Measurements from ENCODE around the gene CERS6. TPM values are rescaled to one million over a fixed set of nuclear protein-coding genes. Genes with fewer than 3 reads are reported as not detected.

The CERS6 gene
- total RNA-seq, 1 experiment from 2014 or later = 30.3 TPM

DNA sequence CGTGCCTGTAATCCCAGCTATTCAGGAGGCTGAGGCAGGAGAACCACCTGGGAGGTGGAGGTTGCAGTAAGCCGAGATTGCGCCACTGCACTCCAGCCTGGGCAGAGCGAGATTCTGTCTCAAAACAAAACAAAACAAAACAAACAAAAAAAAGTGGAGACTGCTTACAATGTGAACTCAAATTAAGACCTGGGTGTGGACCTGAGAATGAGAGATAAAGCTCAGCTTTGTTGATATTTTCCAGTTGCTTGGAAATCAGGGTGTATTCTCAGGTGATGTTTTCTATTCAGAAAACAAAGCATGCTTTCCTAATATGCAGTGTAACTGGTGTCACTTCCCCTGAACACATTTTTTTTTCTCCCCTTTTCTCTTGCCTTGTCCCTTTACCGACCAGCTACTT, 5.3 kb upstream of the CERS6 start:
- intact Hi-C loops (cut with micrococcal nuclease; ENCODE audit: unreplicated experiment) (loop anchor here (10.0 kb wide), 1 partner anchor 304 kb away; no protein-coding TSS in a partner anchor), in situ Hi-C loops (cut with HindIII; ENCODE audit: low pct_unique_long_range_greater_than_20kb, low sequenced_read_pairs) (no loop called here)
- no peak for DNase-seq (ENCODE audit: low read depth, low spot score)

DNA sequence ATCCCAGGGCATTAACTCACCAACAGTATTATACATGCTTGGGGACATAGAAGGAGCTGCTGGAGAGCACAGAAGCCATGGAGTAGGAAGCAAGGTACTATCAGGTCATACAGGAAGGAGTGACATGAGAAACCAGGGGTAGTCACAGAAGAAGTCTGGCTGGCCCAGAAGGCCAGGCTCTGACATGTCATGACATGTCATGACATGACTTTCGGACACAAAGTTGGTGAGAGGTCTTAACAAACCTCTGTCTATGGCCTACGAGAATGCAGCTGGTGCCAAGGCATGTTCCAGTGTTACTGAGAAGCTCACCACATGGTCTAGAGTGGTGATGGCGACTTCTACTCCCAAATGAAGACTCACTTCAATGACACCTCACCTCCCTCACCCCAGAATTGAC, 3.3 kb upstream of the CERS6 start:
- BruUV-seq (replicated peaks) = no TSS peak
- Histone ChIP-seq H3K36me3 (ENCODE audit: control insufficient read depth, insufficient read depth, low read length) (no peaks in the 10 kb centered on the region; the same call in 1 of the 2 replicates), H3K4me1 (ENCODE audit: control insufficient read depth, insufficient read depth, low read length) (peaks cover 9% of the 10 kb centered on the region), H3K27ac (ENCODE audit: low read length) (no peak overlapping the region), H3K4me3 (ENCODE audit: low read depth in 2 of 2, low read length in 2 of 2) (no peak overlapping the region), H3K27me3 (ENCODE audit: control insufficient read depth, insufficient read depth, low read length) (no peaks in the 10 kb centered on the region), H3K9me3 (ENCODE audit: control insufficient read depth, insufficient read depth, low read depth, low read length) (no peaks in the 10 kb centered on the region)
- ATAC-seq (no peak), DNase-seq (ENCODE audit: low read depth, low spot score) (no peak)
- ChIA-PET CTCF (no interaction called here), POLR2A (no interaction called here)
- in situ Hi-C loops (cut with HindIII; ENCODE audit: low pct_unique_long_range_greater_than_20kb, low sequenced_read_pairs) (no loop called here), intact Hi-C loops (cut with micrococcal nuclease; ENCODE audit: unreplicated experiment) (loop anchor here (10.0 kb wide), 1 partner anchor 302 kb away; no protein-coding TSS in a partner anchor)
- TF ChIP-seq TCF7L2 (IDR thresholded peaks at IDR 0.05; ENCODE audit: low read depth, low read length) = no peak
- TF ChIP-seq, protein P1, sequence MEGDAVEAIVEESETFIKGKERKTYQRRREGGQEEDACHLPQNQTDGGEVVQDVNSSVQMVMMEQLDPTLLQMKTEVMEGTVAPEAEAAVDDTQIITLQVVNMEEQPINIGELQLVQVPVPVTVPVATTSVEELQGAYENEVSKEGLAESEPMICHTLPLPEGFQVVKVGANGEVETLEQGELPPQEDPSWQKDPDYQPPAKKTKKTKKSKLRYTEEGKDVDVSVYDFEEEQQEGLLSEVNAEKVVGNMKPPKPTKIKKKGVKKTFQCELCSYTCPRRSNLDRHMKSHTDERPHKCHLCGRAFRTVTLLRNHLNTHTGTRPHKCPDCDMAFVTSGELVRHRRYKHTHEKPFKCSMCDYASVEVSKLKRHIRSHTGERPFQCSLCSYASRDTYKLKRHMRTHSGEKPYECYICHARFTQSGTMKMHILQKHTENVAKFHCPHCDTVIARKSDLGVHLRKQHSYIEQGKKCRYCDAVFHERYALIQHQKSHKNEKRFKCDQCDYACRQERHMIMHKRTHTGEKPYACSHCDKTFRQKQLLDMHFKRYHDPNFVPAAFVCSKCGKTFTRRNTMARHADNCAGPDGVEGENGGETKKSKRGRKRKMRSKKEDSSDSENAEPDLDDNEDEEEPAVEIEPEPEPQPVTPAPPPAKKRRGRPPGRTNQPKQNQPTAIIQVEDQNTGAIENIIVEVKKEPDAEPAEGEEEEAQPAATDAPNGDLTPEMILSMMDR (IDR thresholded peaks at IDR 0.05) = no peak
- TF ChIP-seq, protein P2, sequence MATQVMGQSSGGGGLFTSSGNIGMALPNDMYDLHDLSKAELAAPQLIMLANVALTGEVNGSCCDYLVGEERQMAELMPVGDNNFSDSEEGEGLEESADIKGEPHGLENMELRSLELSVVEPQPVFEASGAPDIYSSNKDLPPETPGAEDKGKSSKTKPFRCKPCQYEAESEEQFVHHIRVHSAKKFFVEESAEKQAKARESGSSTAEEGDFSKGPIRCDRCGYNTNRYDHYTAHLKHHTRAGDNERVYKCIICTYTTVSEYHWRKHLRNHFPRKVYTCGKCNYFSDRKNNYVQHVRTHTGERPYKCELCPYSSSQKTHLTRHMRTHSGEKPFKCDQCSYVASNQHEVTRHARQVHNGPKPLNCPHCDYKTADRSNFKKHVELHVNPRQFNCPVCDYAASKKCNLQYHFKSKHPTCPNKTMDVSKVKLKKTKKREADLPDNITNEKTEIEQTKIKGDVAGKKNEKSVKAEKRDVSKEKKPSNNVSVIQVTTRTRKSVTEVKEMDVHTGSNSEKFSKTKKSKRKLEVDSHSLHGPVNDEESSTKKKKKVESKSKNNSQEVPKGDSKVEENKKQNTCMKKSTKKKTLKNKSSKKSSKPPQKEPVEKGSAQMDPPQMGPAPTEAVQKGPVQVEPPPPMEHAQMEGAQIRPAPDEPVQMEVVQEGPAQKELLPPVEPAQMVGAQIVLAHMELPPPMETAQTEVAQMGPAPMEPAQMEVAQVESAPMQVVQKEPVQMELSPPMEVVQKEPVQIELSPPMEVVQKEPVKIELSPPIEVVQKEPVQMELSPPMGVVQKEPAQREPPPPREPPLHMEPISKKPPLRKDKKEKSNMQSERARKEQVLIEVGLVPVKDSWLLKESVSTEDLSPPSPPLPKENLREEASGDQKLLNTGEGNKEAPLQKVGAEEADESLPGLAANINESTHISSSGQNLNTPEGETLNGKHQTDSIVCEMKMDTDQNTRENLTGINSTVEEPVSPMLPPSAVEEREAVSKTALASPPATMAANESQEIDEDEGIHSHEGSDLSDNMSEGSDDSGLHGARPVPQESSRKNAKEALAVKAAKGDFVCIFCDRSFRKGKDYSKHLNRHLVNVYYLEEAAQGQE (IDR thresholded peaks at IDR 0.05; ENCODE audit: insufficient read depth in 1 of 2, low read depth in 2 of 2, low read length in 1 of 2) = no peak
- no peak for TF ChIP-seq SIN3A (IDR thresholded peaks at IDR 0.05; ENCODE audit: borderline replicate concordance, insufficient read depth, low read depth, low read length)
- no peak for TF ChIP-seq POLR2AphosphoS5 (IDR thresholded peaks at IDR 0.05; ENCODE audit: low read depth, low read length)

More for the DNA sequence above, 5.3 kb upstream of the CERS6 start:
- Histone ChIP-seq H3K27ac (ENCODE audit: low read length) (no peak overlapping the region), H3K9me3 (ENCODE audit: control insufficient read depth, insufficient read depth, low read depth, low read length) (no peaks in the 10 kb centered on the region), H3K4me3 (ENCODE audit: low read depth in 2 of 2, low read length in 2 of 2) (no peak overlapping the region), H3K4me1 (ENCODE audit: control insufficient read depth, insufficient read depth, low read length) (peaks cover 6% of the 10 kb centered on the region; the same call in 1 of the 2 replicates), H3K36me3 (ENCODE audit: control insufficient read depth, insufficient read depth, low read length) (no peaks in the 10 kb centered on the region), H3K27me3 (ENCODE audit: control insufficient read depth, insufficient read depth, low read length) (no peaks in the 10 kb centered on the region)
- BruUV-seq (replicated peaks) = no TSS peak
- CTCF ChIA-PET = no interaction called here
- TF ChIP-seq, protein P2 (IDR thresholded peaks at IDR 0.05; ENCODE audit: insufficient read depth in 1 of 2, low read depth in 2 of 2, low read length in 1 of 2) = no peak
- TF ChIP-seq TCF7L2 (IDR thresholded peaks at IDR 0.05; ENCODE audit: low read depth, low read length) (no peak), SIN3A (IDR thresholded peaks at IDR 0.05; ENCODE audit: borderline replicate concordance, insufficient read depth, low read depth, low read length) (no peak), POLR2AphosphoS5 (IDR thresholded peaks at IDR 0.05; ENCODE audit: low read depth, low read length) (no peak)
- TF ChIP-seq, protein P1 (IDR thresholded peaks at IDR 0.05) = no peak
- POLR2A ChIA-PET = no interaction called here
- ATAC-seq = no peak
